K562 (cell line): ENCODE data around the gene PLCL1.

Experiments
- BCL6 ChIP-seq: fragments of 250-450 bp; sonication (Bioruptor Pico); IDR thresholded peaks from 2 replicates; pipeline ENCODE4 v1.4.0; 2020
- BRF1 ChIP-seq: IDR thresholded peaks from 3 replicates; pipeline ENCODE4 v1.6.1; 2011; ENCODE audit warnings: borderline replicate concordance, mild to moderate bottlenecking; ENCODE audit not compliant: insufficient read length; ENCODE audit errors: extremely low read depth
- CHD4 ChIP-seq: fragments of 200-600 bp; sonication (generic); IDR thresholded peaks from 3 replicates; pipeline ENCODE4 v1.6.1; 2012; ENCODE audit warnings: low read depth, mild to moderate bottlenecking, mixed read lengths, low read length, inconsistent platforms; ENCODE audit not compliant: insufficient read depth, insufficient replicate concordance, poor library complexity, severe bottlenecking
- HDAC2 ChIP-seq: fragments of 450-650 bp; IDR thresholded peaks from 2 replicates; pipeline ENCODE4 v1.6.1; 2016; ENCODE audit warnings: mild to moderate bottlenecking
- NFATC3 ChIP-seq: fragments of 450-650 bp; IDR thresholded peaks from 2 replicates; pipeline ENCODE4 v1.6.1; 2017; ENCODE audit warnings: mild to moderate bottlenecking
- POLR2A ChIP-seq: fragments of 450-650 bp; conservative IDR thresholded peaks from 2 replicates; pipeline ENCODE4 v1.6.1; 2016
- SIX5 ChIP-seq, 2 experiments: IDR thresholded peaks; 2 replicates each; pipeline ENCODE4 v1.6.1; 2011; ENCODE audit warnings: low read length in 2 of 2, borderline replicate concordance in 1 of 2, low read depth in 1 of 2, mild to moderate bottlenecking in 1 of 2, moderate library complexity in 1 of 2; ENCODE audit not compliant: insufficient read depth in 1 of 2
- ZNF274 ChIP-seq: IDR thresholded peaks from 2 replicates; pipeline ENCODE4 v1.6.1; 2011; ENCODE audit warnings: low read depth, mild to moderate bottlenecking, low read length, moderate library complexity, borderline replicate concordance
- TF ChIP-seq, protein P1 (sequence below), 3 experiments: IDR thresholded peaks in 2 of 3; conservative IDR thresholded peaks in 1 of 3; 2 replicates each; pipeline ENCODE4 v1.5.1; 2011 to 2012; ENCODE audit warnings: low read length in 3 of 3, mild to moderate bottlenecking in 3 of 3, control low read depth in 2 of 3, improper control_type of control experiment in 1 of 3, inconsistent platforms in 1 of 3, low read depth in 1 of 3, mixed read lengths in 1 of 3, moderate library complexity in 1 of 3; ENCODE audit not compliant: insufficient read depth in 2 of 3

DNA sequence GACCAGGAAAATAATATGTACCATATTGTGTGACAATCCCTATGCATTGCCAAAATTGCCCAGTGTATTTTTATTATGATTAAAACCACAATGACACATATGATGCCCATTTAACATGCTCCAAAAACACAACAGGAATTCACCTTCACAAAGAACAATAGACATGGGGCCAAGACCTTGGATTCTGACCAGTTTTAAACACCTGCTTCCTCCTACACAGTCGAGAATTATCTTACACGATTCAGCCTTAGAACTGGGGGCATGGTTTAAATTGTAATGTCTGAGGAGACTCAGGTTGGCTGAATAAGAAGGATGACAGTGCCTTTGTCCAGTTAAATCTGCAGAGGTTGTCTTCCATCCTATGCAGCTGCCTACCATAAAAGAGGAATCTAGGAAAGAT is 212.7 kb downstream of the PLCL1 start:
- TF ChIP-seq BCL6 (no peak), ZNF274 (no peak), HDAC2 (no peak), POLR2A (no peak), SIX5 (IDR thresholded peaks at IDR 0.05; ENCODE audit: borderline replicate concordance in 1 of 2, insufficient read depth in 1 of 2, low read depth in 1 of 2, low read length in 2 of 2) (no peak), NFATC3 (no peak), BRF1 (no peak), CHD4 (no peak)
- TF ChIP-seq, protein P1, sequence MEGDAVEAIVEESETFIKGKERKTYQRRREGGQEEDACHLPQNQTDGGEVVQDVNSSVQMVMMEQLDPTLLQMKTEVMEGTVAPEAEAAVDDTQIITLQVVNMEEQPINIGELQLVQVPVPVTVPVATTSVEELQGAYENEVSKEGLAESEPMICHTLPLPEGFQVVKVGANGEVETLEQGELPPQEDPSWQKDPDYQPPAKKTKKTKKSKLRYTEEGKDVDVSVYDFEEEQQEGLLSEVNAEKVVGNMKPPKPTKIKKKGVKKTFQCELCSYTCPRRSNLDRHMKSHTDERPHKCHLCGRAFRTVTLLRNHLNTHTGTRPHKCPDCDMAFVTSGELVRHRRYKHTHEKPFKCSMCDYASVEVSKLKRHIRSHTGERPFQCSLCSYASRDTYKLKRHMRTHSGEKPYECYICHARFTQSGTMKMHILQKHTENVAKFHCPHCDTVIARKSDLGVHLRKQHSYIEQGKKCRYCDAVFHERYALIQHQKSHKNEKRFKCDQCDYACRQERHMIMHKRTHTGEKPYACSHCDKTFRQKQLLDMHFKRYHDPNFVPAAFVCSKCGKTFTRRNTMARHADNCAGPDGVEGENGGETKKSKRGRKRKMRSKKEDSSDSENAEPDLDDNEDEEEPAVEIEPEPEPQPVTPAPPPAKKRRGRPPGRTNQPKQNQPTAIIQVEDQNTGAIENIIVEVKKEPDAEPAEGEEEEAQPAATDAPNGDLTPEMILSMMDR (IDR thresholded peaks at IDR 0.05 in 2 of 3, conservative IDR thresholded peaks at IDR 0.05 in 1 of 3; ENCODE audit: insufficient read depth in 2 of 3, low read depth in 1 of 3, low read length in 3 of 3): no peak
